HUDEP-2 (cell line): Measurements from ENCODE around the gene SLX9.

Experiments used
- DNase-seq, 76 experiments: peaks; one replicate each; lab custom pipeline; 2025; ENCODE audit not compliant: unreplicated experiment in 76 of 76; lab: John Stamatoyannopoulos, UW

The SLX9 gene

DNA sequence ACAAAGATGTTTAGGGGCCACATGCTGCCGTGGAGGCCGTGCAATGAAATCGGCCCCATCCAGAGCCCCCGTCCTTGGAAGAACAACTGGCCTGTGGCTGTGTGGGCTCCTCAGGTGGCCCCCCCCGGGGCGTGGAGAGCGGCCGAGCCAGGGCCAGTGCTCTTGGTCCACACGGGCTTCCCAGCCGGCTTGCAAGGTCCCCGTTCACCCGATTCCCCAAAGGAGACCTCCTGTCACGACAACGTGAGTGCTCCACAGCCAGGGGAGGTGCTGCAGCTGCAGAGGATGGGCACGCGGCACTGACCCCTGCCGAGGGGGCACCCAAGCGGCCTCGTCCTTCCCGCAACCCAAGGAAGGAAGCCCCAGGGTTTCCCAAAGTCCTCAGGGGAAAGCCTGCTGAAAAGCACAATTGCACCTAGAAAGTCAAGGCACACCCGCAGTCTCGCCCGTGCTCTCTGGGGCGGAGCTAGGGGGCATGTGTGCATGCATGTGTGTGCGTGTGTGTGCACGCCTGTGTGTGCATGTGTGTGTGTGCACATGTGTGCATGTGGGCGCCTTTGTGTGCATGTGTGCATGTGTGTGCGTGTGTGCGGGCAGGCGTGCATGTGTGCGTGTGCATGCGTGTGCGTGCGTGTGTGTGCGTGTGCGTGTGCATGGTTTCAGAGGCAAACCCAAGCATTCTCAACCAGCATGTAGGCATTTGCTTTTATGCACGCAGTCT is 48.2 kb downstream of the SLX9 start:
- no peak for DNase-seq

DNA sequence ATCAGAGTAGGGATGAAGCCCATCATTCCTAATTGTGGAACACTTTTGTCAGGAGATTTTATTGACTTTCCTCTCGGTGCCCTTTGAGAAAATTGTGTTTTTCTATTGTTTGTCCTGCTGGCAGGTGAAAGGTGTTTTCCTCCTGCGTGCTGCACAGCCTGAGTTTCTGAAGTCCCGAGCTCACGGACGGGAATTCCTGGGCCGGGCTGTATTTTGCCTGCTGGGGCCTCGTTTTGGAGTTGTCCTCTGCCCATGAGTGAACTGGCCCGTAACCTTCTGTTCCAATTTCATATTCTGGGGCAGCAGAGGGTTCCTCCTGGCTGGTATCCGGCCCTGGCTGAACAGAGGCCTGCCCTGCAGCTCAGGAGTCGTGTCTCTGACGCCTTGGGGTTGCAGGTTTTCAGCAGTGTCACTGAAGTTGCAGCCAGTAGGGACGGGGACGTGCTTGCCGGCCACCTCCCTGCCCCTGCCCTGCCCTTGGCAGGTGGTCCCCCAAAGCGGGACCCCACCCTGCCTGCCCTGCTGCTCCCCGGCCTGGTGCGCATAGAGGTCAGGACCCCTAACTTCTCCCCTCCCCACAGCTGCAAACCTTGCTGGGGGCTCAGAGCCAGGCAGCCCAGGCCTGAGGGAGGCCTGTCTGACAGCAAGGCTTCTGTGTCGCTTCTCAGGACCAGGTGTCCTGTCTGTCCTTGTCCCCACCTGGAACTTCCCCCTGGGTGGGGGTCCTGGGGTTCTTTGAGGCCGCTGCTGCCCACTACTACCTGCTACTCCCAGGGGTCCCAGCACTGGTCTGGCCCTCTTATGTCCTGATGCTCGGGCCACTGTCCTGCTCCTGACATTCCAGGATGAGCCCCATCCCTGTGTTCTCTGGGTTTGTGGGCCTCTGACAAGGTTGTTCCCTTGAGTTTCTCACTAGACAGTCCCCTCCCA is 49.0 kb downstream of the SLX9 start:
- no peak for DNase-seq

DNA sequence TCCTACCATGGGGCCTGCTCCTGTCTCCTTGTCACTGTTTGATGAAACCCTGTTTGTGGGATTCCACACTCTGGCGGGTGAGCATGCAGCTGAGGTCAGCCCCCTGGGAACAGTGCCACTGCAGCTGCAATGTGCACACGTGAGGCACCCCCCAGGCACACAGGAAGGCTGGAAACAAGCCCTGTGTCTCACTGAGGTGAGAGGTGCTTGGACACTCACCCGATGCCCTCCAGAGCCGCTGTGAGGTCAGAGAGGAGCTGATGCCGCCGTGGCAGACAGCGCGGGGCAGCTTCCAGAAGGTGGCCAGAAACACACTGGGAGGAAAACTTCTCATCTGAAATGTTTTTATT is 49.7 kb downstream of the SLX9 start:
- DNase-seq: no peak

DNA sequence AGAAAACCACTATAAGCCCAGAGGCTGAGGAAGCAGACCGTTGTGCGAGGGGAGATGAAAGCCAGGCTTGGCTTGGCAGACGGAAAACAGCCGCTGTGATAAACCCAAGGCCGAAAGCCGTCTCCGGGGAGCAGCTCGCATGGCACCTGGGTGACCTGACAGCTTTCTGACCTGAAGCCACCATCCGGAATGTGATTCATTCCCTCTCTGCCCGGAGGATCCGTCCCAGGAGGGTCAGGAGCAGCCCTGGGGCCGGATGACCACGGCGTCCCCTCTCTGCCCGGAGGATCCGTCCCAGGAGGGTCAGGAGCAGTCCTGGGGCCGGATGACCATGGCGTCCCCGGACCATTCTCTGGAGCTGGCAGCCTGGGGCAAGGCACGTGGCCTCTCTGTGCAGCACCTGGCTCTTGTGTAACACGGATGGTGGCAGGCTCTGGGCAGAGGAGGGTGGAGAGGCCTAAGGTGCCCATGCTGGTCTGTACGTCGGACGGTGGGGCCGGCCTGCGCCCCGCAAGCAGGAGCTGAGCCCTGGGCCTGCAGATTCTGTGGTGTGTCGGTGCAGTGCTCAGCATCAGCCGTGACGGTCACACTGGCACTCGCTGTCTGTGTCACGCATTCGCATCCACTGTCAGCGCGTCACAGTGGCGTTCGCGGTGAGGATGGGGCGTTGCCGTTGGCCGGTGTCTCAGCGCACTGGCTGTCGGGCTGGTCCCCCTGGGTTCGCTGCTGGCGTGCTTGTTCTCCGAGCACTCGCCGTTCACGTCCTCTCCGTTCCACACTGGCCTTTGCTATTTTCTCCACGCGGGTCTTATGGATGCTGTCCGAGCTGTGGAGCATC is 50.3 kb downstream of the SLX9 start:
- no peak for DNase-seq

DNA sequence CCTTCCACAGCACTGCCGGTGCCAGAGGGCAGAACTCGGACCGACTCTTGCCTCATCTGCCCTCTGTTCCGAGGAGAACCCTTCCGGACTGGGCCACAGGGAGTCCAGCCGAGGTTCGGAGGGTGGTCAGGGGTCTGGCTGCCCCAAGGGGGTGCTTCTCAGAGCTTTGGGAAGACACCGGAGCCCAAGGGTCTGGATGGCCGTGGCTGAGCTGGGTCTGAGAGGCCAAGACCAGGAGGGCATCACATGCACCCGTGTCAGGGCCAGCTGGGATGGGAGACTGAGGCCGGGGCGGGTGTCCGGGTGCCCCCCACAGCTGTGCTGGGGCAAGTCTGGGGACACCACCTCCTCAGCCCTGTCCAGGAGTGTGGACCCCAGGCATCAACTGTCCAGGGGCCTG is 51.1 kb downstream of the SLX9 start:
- DNase-seq: no peak

DNA sequence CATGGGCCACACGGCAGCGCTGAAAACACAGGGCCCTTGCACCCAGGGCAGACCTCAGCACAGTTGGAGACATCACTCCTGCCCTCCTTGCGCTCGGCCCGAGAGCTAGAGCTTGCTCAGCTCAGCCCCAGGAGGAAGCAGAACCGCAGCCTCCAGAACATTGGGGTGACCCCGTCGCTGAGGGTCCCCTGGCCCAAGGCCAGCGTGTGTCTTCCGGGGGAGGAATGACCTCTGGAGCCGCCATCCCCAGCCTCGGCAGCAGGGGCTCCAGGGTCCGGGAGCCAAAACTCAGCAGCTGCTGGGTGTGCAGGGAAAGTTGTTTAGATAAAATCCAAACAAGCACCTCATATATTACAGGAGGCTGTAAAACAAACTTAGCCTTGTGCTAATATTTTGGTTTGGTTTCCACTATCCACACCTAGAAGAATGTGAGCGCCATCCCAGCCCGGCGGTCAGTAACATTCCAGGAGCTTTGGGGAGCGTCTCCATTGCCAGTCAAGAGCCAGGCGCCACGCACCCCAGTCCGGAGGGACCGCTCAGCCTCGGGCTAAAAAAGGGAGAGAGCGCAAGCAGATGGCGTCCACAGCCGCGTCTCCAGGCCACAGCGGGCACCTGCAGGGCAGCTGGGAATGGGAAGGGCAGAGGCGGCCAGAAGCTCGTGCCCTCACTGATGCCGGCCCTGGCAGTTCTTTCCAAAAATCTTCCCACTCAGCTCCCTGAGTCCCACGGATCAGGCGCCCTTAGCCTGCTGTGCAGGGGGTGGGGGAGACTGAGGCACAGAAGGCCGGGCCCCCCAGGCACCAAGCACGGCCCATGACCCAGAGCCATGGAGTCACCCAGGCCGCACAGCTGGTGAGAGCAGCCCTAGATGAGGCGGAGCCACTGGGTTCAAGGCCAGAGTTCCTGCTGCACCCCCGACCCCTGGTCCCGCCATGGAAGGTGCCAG is 52.0 kb downstream of the SLX9 start:
- no peak for DNase-seq

DNA sequence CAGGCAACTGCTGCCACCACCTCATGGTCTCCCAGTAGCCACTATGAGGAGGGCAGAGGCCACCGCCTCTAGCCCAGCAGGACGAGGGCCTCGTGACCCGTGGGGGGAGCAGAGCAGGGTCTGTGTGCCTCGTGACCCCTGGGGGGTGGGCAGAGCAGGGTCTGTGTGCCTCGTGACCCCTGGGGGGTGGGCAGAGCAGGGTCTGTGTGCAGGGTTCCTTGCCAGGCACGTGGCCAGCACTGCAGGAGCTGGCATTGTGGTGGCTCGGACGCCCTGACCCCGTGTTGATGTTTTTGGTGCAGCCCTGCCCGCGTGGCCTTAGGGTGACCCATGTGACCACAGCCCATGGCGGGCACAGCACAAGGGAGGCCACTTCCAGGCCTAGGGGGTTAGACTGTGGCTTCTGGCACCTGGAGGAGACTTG is 52.8 kb downstream of the SLX9 start:
- DNase-seq: no peak

DNA sequence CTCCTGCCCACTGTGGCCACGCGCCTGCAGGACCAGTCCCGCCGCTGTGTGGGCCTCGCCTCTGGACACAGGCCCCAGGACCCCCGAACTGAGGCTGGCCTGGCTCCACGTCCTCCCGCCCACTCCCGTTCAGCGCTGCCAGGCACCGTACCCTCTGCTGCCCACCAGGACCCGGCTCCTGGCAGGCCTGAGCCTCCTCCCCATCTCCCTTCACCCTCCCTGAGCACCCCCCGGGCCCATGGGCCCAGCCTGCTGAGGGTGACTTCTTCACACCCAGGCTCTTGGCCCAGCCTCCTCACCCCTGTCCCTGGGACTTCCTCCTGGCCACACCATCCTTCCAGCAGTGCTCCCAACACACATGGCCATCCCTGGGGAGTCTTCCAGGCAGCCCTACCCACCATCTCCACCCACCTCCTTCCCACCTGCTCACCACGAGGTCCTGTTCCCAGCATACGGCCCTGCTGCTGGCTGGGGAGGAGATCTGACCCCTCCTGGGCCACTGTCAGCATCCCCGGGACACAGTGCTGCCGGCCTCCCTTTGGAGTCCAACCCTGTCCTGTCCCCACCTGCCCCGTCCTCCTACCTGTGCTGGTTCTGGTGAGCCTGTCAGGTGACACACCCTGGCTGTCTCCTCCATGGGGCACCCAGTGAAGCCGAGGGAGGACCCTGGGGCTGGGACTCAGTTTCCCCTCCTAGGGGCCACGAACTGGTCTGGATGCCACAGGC is 53.7 kb downstream of the SLX9 start:
- no peak for DNase-seq

DNA sequence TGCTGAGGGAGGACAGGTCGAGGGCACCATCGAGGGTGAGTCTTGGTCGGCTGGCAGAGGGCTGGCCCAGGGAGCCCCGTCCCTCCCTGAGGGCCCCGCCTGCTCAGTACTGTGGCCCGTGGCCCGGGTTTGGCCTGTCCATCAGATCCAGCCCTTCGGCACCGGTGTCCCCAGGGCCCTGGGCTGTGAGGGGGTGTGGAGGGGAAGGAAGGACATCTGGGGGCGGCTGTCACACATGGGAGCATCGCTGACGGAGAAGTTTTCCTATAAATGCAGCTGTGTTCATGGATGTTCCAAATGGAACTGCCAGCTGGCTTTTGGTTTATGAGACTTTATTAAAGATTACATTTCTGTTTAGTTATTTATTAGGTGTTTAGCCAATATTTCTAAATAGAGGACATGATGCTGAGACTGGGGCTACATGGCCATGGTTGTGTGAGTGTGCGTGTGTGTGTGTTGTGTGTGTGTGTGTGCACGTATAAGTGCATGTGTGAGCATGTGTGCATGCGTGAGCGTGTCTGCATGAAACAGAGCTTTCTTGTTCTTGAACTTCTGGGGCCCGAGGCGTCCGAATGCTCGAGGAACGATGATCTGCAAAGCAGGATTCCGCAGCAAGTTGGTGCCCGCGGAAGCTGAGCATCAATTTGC is 54.3 kb downstream of the SLX9 start:
- no peak for DNase-seq

DNA sequence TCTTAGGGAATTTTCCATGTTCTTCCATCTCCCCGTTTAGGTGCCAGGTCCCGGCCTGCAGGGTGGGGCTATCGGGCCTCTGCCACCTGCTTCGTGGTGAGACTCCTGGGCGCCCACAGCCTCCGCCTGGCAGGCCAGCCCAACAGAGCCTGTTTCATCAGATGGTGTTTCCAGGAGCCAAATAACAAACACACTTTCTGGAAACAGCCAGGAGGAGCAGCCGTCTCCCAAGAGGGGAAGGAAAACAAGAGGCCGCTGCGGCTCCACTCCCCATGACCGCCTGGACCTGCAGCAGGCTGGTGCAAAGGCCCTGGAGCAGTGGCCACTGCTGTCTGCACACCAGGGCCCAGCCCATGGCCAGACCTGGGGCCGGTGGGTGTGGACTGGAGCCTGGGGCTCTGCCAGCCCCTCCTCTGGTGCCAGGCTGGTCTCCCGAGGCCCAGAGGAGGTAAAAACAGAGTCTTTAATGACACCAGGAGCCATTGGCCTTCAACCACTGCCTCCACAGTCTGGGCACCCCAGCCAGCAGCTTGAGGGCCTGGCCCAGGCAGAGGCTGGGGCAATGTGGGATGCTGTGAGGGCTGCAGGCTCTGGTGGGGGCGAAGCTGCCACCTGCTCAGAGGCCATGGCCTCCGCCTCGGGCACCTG is 55.0 kb downstream of the SLX9 start:
- DNase-seq: no peak

DNA sequence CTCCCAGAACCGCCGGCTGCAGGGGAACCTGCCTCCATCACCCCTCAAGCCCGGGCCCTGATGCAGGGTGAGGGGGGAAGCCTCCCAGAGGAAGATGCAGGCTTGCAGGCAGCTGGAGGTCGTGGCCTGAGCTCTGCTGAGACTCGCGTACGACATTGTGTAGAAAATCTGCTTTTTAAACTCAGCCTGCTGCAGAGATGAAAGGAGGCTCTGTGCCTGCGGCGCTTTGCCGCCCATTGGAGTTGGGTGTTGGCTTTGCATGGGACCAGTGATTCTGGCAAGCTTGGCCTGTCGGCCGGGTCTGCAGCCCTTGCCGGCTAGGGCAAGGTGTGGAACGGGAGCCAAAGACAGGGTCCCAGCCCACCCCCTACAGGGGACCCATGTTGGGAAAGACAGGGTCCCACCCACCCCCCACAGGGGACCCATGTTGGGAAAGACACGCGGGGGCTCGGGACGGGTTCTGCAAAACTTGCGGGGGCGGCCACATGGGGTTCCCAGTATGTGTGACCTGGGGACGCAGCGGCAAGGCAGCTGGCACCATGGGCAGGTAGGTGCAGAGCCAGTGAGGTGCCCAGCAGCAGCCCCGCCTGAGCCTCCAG is 55.6 kb downstream of the SLX9 start:
- DNase-seq: no peak

DNA sequence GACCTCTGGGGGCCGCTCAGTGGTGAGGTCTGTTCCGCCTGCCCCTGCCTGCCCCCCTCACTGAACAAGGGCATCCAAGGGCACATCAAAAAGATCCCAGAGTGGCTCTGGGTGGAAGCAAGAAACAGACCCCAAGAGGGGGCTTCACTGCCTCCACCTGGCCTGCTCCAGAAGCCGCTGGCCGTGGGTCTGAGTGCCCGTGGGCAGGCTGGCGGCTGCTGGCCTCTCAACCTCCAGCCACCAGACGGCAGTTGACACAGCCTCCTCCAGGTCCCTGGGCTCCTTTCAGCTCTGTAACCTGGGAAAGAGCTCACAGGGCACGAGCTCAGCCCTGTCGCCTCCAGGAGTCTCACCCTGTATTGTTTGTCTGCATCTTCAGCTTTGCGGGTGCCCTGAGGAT is 56.3 kb downstream of the SLX9 start:
- DNase-seq: no peak

DNA sequence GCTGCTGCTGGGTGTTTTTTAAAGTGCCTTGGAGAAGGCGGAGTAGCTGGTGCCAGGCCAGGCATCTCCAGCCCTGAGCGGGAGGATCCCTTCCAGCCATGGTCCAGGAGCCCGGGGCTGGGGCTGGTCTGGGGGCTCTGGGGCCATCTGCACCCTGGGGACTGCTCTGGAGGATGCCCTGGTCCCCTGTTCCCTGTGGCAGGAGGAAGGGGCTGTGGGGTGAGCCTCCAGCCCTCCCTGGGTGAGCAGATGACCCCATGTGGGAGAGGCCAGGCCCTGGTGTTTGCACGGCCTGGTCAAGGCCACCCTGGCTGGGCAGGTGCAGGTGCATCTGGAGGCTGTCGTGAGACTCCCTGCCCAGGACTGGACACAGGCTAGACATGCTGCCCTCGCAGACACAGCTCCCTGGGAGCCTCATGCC is 56.7 kb downstream of the SLX9 start:
- DNase-seq: no peak

DNA sequence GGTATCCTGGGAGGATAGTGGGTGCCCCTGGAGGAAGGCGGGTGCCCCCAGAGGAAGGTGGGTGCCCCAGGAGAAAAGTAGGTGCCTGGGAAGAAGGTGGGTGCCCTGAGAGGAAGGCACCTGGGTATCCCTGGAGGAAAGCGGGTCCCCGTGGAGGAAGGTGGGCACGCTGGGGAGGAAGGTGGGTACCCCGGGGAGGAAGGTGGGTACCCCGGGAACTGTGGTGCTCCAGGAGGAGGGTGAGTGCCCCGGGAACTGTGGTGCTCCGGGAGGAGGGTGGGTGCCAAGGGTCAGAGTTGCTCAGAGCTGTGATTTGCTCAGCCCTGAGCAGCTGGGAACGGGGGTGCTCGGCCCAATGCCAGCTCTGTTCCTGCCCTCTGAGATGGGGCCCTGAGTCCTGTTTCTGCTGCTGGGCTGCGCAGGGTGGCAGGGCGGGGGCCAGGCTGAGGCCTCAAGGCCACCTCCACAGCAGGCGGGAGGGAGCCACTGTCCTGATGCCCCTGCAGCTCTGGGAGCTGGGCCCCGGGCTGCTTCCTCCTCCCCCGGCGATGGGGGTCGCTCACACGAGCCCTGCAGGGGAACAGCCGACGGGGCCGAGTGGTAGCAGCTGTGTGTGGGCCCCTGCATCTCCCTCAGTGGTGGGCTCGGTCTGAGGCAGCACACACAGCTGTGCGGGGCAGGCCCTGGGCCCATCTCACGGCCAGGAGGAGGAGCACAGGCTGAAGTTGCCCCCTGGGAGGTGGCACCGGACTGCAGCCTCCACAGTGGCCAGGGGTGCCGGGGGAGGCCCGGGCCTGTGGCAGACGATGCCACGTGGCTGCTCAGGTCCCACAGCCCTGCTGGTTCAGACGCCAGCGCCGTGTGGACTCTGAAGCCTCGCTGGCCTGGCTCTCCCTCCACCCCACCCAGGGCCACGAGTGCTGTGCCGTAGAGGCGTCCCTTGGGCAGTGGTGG is 57.4 kb downstream of the SLX9 start:
- DNase-seq: no peak

DNA sequence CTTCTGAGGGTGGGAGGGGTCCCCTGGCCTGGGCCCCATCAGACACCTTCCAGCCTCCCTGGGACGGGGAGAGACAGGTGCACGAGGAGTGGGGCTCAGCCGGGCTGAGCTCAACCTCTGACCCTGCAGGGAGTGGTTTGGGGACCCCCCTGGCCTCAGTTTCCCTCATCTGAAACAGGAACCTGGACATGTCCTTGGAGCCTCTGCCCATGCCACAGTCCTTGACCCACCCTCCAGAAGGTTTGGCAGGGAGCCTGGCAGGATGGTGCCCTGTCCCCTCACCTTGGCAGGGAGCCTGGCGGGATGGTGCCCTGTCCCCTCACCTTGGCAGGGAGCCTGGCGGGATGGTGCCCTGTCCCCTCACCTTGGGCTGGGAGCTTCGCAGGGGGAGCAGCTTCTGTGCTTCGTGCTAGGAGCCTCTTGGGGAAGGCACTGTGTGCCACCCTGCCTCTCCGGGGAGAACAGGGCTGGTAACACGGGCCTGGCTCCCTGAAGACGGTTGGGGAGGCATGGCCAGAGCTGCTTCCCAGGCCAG is 58.3 kb downstream of the SLX9 start:
- no peak for DNase-seq

DNA sequence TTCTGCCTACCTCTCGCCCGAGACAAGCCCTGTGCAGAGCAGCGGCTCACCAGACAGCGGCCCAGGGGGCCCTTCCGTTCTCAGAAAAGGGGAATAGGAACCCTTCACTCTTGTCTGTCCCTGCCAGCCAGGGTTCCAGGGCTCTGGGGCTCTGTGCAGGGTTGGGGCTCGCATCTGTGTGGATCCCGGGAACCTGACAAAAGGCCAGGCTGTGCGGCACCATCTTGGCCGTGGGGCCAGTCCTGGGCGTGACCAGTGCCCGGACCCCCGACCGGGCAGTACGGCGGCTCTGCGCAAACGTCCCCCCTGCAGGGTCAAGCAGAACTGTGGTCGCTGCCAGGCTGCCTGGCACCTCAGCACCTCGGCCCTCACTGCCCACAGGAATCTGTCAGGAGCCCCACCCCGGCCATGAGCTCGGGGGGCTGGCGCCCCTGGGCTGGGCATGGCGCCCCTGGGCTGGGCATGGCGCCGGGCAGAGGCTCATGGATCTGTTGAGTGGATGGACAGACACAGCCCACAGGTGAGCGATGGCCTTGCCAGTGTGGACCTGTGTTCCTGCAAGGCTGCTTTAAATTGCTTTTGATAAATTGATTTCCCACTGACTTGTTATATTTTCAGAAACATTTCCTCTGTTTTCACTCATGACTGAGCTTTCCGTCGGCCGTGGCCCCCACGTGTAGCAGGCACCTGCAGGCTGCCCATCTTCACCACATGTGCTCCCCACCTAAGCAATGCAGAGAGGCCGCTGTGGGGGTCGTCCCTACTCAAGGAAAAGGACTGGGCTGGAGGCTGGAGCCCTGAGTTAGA is 59.0 kb downstream of the SLX9 start:
- DNase-seq: no peak
